NCI-H2107 (cell line): ENCODE measurements around the gene SLC18B1.
"Not testable (repeated sequence)": the region's sequence is repeated elsewhere in the genome, so short reads cannot be mapped to it uniquely, and the experiment has no call there.

Source experiments
- DNase-seq: peaks from one replicate; lab custom pipeline; 2025; lab: John Stamatoyannopoulos, UW

The SLC18B1 gene

DNA sequence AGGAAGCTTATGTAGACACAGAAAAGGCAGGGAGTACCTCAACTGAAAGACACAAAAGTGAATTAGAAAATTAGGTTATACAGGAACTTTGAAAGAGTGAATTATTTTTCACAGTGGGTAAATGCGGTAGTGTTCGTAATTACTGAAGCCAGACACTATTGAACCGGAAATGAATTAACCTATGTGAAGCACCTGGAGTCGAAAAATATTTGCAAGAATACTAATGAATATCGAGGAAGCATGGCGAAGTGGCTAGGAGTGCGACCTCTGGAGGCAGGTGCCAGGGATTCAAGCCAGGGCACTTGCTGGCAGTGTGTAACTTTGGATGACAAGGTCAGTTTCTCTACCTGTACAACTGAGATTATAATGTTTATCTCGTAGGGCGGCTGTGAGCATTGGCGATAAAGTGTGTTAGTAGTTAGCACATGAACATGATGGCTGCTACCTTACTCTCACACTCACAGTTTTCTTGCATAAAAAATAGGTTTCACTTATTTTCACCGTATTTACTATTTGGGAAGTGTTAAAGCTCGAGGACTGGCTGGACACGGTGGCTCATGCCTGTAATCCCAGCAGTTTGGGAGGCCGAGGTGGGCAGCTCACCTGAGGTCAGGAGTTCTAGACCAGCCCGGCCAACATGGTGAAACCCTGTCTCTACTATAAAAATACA is 567 bp upstream of the SLC18B1 start:
- DNase-seq = peak; percentile 79

DNA sequence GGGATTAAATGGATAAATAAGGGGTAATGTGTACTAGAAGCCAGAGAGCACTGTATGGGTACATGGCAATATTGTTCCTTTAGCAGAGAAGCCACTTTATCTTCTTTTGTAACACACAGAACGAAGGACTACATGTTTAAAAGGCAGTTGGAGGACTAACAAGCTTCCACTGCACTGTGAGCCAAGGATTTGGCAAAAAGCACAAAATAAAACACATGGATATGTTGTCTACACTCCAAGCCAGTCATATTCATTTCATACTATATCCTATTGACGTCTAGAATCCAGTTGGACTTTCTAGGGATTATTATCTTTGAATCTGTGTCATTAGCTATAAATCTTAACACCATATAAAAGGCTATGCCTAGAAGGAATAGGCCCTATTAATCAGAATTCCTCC is 3.0 kb downstream of the SLC18B1 start:
- DNase-seq = no peak

DNA sequence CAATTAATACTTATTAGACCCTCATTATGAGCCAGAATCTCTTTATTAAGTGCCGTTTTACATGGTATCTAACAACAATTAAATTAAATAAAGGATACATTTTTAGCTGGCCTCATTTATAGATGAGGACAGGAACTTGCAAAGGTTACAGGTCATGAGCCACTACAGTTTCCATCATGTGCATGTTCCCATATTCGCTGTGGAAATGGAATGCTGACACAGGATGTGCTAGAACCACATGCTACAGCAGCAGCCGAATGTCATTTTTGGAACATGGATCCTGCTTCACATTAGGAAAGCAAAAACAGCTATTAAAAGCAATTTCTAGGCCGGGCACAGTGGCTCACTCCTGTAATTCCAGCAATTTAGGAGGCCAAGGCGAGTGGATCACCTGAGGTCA is 5.9 kb downstream of the SLC18B1 start:
- no peak for DNase-seq

DNA sequence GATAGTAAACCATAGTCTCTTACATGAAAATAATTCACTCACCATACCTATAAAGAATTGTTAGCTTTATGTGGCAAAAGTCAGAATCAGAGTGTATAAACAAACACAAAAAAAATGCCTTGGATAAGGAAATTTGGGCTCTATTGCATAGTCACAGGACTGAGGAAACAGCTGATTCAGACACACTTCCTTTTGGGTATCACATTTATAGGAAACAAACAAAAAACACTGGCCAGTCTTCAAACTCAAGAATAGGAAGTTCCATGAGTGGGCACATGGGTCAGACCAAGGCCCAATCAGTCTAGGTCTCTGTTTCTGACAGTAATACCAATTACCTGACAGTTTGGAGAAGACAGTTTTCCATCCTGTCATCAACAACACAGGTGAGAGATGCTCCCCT is 8.0 kb downstream of the SLC18B1 start:
- no peak for DNase-seq

DNA sequence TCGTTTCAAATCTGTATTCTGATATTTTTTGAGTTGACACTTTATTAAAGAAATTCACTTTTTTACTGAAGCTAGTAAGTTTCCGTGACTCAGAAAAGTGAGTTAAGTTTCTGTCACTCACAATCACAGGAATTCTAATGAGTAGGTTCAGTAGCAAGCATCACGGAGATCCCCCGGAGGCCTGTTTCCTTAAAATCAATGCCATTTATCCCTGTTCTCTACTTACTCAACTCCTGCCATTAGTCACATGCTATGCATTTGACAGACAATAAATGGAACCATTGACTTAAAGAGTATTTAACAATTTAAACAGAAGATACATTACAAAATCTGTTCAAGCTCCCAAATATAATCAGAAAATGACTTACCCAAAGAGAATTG is 9.1 kb downstream of the SLC18B1 start:
- DNase-seq = no peak

DNA sequence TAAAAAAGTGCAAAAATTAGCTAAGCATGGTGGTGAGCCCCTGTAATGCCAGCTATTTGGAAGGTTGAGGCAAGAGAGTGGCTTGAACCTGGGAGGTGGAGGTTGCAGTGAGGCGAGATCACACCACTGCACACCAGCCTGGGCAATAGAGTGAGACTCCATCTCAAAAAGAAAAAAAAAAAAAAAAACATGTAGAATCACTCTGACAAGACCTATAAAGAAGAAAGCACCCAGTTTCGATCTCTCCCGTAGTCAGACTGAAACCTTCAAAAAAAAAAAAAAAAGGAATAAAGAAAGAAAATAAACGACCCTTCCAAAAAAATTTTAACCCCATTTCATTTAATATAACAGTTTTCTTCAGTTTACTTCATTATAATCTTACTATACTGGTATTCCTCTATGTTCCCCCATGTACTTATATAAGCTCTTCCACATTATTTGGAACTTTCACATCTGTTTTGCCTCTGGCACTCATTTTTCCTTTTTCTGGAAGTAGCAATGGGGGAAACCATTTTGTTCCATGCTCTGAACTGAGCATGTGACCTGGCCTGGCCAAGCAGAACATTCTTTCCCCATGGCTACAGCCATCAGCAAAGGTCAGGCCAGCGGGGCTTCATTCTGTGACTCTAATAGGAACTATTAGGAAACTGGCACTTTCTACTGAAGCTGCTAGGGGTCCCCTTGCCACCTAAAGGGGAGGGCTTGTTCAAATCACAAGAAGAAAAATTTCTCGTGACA is 9.6 kb downstream of the SLC18B1 start:
- no peak for DNase-seq

DNA sequence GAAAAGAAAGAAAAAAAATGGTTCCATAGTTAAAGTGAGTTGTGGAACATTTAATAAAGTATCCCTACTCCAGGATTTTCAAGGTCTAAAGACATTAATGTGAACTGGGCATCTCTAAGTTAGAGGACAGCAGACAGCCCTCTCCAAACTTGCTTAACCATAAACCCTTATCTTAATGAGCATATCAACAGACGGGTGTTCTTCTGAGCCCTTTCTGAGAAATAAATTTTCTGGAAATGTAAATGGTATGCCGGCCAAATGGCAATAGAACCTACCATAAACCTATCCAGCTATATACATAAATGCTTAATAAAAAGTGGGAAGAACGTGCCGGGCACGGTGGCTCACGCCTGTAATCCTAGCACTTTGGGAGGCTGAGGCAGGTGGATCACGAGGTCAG is 12.5 kb downstream of the SLC18B1 start:
- no peak for DNase-seq

DNA sequence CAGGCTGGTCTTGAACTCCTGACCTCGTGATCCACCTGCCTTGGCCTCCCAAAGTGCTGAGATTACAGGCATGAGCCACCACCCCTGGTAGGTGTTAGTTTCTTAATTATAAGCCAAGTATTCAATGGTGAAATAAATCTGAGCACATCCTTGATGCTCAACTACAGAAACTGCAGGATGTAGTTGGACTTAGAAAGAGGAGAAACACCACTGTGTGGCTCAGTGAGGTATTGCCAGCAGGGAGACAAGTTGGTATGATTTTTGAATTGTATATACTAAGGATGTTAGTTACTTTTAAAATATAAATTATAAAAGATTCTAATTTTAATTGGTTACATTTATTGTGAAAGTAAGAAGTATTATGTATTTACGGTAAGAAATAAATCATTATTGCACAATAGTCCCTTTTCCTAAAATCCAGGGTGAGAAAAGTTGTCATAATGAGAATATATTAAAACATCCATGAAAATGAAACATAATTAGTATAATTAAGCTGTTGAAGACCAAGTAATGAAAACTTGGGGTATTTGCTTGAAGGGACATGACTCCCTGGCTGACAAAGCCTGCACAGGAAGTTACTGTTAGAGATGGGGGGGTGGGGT is 17.6 kb downstream of the SLC18B1 start:
- DNase-seq = no peak

DNA sequence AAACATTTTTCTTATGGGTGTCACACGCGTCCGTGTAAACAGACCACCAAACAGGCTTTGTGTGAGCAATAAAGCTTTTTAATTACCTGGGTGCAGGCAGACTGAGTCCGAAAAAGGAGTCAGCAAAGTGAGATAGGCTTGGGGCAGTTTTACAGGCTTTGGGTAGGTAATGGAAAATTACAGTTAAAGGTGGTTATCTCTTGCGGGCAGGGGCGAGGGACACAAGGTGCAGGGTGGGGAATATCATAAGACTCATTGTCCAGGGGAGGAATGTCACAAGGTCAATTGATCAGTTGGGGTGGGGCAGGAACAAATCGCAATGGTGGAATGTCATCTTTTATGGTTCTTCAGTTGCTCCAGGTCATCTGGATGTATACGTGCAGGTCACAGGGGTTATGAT is 20.6 kb downstream of the SLC18B1 start:
- not testable (repeated sequence) for DNase-seq

DNA sequence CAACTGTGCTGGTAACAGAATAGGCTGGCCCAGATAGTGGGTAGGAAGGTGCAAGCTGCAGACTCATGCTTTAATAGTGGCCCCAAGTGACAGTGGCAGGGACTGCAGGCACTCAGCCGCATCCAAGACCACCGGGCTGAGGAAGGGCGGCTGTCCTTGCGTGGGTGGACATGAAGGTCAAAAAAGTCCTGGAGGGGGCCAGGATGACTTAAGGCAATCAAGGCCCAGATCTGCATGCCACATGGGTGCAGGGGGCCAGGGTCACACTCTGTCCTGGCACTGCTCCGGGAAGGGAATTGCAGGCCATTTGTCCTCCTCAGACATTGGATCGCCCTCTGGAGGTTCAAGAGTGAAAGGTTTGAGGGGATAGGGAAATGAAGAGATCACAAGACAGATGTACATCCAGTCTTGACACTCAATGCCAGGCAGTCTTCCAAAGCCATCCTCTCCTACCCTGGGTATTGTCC is 30.4 kb downstream of the SLC18B1 start:
- DNase-seq = no peak

DNA sequence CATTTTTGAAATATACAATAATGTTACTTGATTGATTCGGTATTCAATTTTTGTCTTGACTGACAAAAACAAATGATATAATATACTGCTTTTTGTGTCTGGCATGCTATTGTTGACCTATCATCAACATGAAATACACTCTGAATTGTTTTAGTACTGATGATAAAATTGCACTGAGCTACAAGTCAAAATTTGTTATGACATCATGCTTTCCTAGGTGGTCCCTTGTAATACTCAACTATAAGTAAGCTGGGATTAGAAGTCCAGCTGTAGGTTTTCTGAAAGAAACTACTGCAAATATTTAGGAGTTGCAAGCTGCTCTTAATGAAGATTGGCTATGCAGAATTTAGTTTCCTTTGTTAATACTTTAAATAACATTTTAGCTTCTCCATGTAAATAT is 32.9 kb downstream of the SLC18B1 start:
- DNase-seq = no peak

DNA sequence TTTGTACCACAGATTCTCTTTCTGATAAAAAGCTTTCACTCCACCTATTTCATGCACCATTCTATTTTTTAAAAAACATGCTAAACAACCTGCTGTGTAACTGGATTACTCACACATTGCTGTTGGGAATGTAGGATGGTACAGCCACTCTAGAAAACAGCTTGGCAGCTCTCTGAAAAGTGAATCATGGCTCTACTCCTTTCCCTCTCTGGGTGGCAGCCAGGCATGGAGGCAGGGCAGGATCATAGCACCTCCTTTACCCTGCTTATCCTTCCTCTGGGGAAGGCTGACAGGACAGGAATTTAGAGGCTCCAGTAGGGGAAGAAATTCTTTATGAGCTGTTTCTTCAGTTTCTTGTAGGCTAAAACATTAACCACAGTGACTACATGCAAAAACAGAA is 34.1 kb downstream of the SLC18B1 start:
- no peak for DNase-seq

DNA sequence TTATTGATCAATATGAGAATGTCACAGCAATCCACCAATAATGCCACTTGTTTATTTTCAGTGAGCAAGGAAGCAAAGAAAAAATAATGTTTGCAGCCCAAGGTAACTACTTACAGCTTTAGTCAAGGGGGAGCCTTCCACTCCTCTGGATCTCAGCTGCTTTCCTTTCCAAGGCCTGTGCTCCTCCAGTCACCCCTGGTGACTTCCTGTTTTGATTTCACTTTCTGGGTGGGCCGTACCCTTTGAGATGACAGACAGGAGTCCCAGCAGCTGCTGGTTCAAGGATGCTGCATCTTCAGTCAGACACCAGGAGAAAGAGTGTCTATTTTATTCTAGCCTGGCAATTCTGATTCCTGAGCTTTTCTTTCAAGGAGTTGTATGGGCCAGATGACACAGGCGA is 35.2 kb downstream of the SLC18B1 start:
- DNase-seq = no peak

DNA sequence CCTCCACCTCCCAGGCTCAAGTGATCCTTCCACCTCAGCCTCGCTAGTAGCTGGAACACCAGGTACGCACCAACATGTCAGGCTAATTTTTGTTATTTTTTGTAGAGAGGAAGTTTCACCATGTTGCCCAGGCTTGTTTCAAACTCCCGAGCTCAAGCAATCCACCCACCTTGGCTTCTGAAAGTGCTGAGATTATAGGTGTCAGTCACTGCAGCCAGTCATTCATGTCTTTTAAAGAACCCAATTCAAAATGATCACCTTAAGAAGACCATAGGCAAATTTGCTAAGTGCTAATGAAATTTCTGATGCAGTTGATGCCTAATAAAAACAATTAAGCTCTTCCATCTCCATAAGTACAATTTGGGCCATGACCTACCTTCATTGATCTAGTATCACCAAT is 38.2 kb downstream of the SLC18B1 start:
- DNase-seq = no peak

DNA sequence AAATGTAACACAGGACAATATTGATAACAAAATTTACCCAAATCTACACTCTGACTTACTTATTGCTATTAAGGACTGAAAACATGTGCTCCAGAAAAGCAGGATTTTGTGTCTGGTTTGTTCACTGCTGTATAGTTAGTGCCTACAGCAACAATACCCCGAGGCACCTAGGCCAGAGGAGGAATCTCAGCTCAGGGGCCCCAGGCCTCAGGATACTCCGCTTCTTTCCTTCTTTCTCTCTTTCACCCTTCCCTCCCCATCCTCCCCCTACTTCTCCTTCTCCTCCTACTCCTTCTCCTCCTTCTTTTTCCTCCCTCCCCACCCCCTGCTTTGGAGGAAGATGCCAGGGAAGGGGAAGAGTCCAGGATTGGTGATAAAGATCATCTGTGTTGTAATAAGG is 39.7 kb downstream of the SLC18B1 start:
- no peak for DNase-seq

DNA sequence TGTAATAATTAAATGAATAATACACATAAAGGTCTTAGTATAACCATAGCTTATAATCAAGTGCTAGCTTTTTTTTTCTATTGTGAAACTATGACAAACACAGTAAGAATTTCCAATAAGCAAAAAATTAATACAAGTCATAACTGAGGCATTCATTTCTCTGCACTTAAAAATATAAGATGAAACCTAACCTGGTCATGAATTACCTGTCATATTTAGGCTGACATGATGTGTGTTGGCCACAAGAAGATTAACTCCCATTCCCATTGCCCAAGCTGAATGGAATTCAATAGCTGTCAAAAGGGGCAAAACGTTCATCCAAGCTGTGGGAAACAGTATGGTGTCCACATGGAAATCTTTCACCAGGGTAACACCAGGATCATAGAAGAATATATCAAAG is 46.2 kb downstream of the SLC18B1 start:
- DNase-seq = no peak

DNA sequence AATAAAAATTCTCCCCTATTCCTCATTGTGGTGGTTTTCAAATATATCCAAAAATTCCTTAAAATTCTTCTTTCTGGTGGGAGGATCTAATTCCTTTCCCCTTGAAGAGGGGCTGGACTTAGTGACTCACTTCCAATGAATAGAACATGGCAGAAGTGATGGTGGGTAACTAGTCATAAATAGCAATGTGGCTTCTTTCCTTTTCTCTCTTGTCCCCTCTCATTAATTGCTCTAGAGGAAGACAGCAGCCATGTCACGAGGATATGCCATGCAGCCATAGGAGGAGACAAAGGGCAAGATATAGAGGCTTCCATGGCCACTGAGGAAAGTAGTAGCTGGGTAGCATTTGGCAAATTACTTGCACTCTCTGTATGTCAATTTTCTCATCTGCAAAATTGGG is 46.6 kb downstream of the SLC18B1 start:
- no peak for DNase-seq

DNA sequence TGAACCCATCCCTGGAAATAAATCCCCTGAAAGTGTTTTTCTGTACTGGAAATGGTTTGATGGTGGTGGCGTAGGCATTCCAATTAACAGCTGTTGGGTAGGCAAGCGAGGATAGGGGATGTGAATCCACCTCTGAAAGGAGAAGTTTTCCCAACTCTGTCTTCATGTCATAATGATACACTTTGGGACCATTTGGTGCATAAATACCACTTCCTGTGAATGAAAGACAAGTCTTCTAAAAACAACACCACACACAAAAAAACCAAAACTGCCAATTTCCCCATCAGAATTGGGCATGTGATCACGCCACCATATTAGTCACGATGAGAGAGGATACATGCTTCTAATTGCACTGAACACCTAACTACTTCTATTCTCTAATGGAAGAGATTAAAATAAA is 47.1 kb downstream of the SLC18B1 start:
- DNase-seq = no peak

DNA sequence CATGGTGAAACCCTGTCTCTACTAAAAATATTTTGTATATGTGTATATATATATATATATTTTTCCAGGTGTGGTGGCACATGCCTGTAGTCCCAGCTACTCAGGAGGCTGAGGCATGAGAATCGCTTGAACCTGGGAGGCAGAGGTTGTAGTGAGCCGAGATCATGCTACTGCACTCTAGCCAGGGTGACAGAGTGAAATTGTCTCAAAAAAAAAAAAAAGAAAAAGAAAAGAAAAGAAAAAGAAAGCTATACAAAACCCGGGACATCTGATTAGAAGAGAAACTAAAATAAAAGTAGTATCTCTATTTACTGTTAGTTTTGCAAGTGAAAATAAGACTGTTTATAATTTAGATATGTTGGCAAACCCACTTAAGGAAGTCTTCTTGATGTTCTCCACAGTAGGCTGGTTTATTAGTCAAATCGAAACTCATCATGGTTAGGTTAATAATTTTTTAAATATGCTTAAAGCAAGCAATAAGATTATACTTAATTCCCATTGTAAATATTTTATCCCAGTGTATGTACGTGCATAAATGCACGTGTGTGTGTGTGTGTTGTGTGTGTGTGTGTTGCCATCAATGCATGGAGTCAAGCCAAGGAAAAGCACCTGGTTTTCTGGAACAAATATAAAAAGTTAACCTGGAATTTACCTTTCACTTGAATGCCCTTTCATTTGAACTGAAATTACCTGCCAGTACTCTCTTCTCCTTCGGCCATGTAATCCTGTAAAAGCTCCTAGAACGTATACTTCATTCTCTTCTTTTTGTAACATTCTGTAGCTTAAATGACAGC is 47.8 kb downstream of the SLC18B1 start:
- no peak for DNase-seq

DNA sequence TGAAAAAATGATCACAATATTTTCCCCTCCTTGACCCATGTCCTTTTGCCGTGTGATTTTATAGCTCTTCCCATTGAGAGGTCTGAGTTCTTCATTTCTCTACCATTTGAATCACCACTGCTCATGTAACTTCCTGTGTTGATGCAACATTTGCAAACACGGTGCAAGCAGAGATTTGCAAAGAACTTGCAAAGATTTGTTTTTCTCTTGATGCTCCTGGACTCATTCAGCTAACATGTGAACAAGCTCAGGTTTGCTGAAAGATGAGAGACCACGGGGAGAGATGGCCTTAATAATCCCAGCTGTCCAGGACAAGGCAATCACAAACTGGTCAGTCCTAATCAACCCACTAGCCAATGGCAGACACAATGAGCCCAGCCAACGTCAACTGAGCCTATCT is 49.3 kb downstream of the SLC18B1 start:
- DNase-seq = no peak

DNA sequence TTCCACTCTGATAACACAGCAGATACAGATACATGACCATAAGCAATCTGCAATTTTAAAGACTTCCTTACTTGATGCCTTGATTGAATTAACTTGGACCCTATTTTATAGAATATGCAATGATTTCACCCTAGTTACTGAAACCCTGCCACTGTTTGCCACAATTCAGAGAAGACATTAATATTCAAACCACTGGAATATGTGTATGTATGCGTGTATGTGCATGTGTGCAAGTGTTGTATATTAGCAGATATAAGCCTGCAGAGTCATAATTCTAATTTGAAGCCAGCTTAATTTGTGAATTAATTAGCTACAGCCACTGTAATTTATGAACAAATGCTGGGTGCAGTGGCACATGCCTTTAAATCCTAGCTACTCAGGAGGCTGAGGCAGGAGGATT is 50.0 kb downstream of the SLC18B1 start:
- no peak for DNase-seq

DNA sequence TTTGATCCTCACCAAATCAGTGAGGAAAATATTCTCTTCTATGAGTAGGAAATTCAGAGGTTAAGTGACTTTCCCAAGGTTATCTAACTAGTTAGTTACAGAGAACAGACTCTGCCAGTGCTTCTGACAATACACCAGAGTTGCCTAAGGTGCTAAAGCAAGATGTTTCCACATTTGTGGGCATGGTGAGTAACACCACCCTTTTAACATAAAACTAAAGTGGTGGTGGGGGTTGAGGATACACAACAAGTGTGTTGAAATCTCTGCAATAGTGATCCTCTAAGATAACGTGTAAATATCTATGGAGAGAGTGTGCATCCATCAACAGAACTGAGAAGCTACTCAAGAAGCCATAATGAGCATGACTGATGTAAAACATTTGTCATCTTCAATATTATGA is 52.4 kb downstream of the SLC18B1 start:
- no peak for DNase-seq

DNA sequence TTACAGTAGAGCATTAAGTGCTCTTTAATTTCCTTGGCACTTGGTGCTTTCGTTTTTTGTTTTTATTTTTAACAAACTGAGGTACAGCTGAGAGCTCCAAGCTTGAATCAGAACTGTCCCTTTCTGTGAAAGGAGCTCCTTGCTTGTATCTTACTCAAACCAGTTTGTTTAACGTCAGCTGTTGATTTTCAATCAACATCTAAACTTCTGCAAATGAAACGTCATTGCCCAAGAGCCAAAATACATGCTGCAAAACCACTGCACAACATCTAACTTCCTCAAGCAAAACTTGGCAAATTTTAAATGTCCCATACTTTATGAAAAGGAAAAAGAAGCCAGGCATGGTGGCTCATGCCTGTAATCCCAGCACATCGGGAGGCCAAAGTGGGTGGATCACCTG is 55.9 kb downstream of the SLC18B1 start:
- no peak for DNase-seq
